OCI-LY7 (cell line): ENCODE data around the gene LTB4R.
A peak's percentile ranks its signal among the peaks of the same experiment; 100 is the strongest.

Experiments
- EZH2phosphoT487 ChIP-seq: fragments of 200-600 bp; sonication (generic); IDR thresholded peaks from 2 replicates; pipeline ENCODE4 v1.6.1; 2018; ENCODE audit warnings: low read depth, borderline replicate concordance, mild to moderate bottlenecking, mixed run types, antibody characterized with exemption, low read length, moderate library complexity, mixed read lengths
- TF ChIP-seq, protein P1 (sequence below): fragments of 200-600 bp; sonication (generic); conservative IDR thresholded peaks from 2 replicates; pipeline ENCODE4 v1.5.1; 2014; ENCODE audit warnings: mild to moderate bottlenecking, antibody characterized with exemption, low read length, moderate library complexity, mixed read lengths

DNA sequence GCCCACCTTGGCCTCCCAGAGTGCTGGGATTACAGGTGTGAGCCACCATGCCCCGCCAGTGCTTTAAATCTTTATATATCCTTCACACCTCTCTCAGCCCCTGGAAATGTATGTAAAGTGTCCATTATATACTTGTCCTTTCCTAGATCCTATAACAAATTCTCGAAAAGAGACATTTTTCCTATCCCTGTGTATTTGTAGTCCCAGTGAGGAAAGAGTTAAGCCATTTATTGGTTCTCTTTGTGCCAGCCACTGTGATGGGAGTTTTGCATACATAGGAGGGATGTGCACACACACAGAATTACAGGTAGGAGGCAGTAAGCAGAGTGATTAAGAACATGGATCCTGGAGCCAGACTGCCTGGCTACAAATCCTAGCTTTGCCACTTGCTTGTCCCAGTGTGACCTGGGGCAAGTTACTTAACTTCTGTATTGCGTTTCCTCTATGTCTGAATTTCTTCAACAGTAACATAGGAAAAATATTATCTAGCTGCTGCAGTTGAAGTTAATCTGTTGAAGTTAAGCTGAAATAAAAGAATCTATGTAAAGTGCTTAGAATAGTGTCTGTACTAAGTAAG lies 37.8 kb upstream of the LTB4R start:
- TF ChIP-seq, protein P1, sequence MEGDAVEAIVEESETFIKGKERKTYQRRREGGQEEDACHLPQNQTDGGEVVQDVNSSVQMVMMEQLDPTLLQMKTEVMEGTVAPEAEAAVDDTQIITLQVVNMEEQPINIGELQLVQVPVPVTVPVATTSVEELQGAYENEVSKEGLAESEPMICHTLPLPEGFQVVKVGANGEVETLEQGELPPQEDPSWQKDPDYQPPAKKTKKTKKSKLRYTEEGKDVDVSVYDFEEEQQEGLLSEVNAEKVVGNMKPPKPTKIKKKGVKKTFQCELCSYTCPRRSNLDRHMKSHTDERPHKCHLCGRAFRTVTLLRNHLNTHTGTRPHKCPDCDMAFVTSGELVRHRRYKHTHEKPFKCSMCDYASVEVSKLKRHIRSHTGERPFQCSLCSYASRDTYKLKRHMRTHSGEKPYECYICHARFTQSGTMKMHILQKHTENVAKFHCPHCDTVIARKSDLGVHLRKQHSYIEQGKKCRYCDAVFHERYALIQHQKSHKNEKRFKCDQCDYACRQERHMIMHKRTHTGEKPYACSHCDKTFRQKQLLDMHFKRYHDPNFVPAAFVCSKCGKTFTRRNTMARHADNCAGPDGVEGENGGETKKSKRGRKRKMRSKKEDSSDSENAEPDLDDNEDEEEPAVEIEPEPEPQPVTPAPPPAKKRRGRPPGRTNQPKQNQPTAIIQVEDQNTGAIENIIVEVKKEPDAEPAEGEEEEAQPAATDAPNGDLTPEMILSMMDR, result peak; percentile 69
- TF ChIP-seq EZH2phosphoT487, result no peak
